Kidney (tissue), 14 donors: ENCODE data around the gene NAA40. TPM values are rescaled to one million over a fixed set of nuclear protein-coding genes. Genes with fewer than 3 reads are reported as not detected.

ENCODE experiments used
- DNase-seq, 5 donors: peaks; one replicate each; pipeline ENCODE4 v3.0.0-alpha.2; 2013 to 2020
- FAIRE-seq: peaks from 2 replicates; lab custom pipeline; 2012; peaks lifted over from hg19 to GRCh38; lab: Jason Lieb, UNC
- H3K27ac ChIP-seq, 2 donors: one replicate each; pipeline ENCODE4 v1.7.0; 2013; ENCODE audit warnings: low read depth in 2 of 2, low read length in 2 of 2, inconsistent platforms in 1 of 2
- H3K27me3 ChIP-seq: one replicate; pipeline ENCODE4 v1.7.1; 2013; ENCODE audit warnings: low read length, inconsistent platforms; ENCODE audit not compliant: control insufficient read depth, insufficient read depth
- H3K36me3 ChIP-seq, 3 donors: one replicate each; pipeline versions ENCODE4 v1.7.0 to v1.7.1; 2013; ENCODE audit warnings: low read length in 3 of 3, control low read depth in 1 of 3, inconsistent platforms in 1 of 3; ENCODE audit not compliant: insufficient read depth in 3 of 3, control insufficient read depth in 2 of 3
- H3K4me1 ChIP-seq, 3 donors: one replicate each; pipeline versions ENCODE4 v1.7.0 to v1.7.1; 2013; ENCODE audit warnings: low read length in 3 of 3, inconsistent platforms in 1 of 3, low read depth in 1 of 3; ENCODE audit not compliant: control insufficient read depth in 2 of 3, insufficient read depth in 2 of 3
- H3K4me3 ChIP-seq, 3 donors: one replicate each; pipeline versions ENCODE4 v1.7.0 to v1.8.1; 2013; ENCODE audit warnings: low read length in 3 of 3, control low read depth in 1 of 3, inconsistent platforms in 1 of 3
- H3K9ac ChIP-seq, 3 donors: one replicate each; pipeline versions ENCODE4 v1.7.0 to v1.7.1; 2013; ENCODE audit warnings: low read length in 3 of 3, control low read depth in 1 of 3, inconsistent platforms in 1 of 3
- H3K9me3 ChIP-seq, 3 donors: one replicate each; pipeline versions ENCODE4 v1.7.0 to v1.7.1; 2013; ENCODE audit warnings: low read length in 3 of 3, control low read depth in 1 of 3, inconsistent platforms in 1 of 3; ENCODE audit not compliant: control insufficient read depth in 2 of 3, insufficient read depth in 1 of 3
- CTCF ChIP-seq: IDR thresholded peaks from 3 replicates; pipeline ENCODE4 v1.5.1; 2012; ENCODE audit warnings: mild to moderate bottlenecking, moderate library complexity, borderline replicate concordance; ENCODE audit not compliant: insufficient read depth; ENCODE audit errors: extremely low read depth
- intact Hi-C: fragments of 100-400 bp; cut with DNase I; formaldehyde crosslinking; loops from one replicate; pipeline ENCODE4 v1.11.1; 2022
- polyA plus RNA-seq: library from polyadenylated mRNA; stranded (reverse); fragments of 350-450 nt; fragmentation: Illumina TruSeq; extraction: RNeasy Lipid Tissue Mini Kit (QIAGEN cat#74804); gene quantifications from one replicate; pipeline ENCODE4 v1.2.3, GENCODE V29; 2014; ENCODE audit warnings: low read depth, low replicate concordance; ENCODE audit not compliant: insufficient read depth
- total RNA-seq: library from RNA; stranded (reverse); fragmentation: NEBNext Ultra II Directional; extraction: Animal tissue kit (Norgen Biotek cat#: 25700); gene quantifications from one replicate; pipeline ENCODE4 v1.2.1, GENCODE V29; 2021
- donor health status: control.
- donor health status: control.
- donor health status: control.
- donor health status: control.
- donor health status: control.
- donor health status: DM: yes; HTN: yes; CAD: no.
- donor health status: Normal renal cell carcinoma (clear cell type).

Gene NAA40
- total and polyA plus RNA-seq, 2 donors from 2014 or later, result 11.8 to 27.2 TPM

GRCh38 chr11:64005691-64006090 is 66.9 kb downstream of the NAA40 start:
- Histone ChIP-seq H3K4me1 (peaks cover 0 to 43% (median 8%) of the 10 kb centered on the region in 3 donors), H3K27ac (no peak overlapping the region), H3K36me3 (no peaks in the 10 kb centered on the region), H3K9ac (no peak overlapping the region), H3K4me3 (no peak overlapping the region), H3K27me3 (no peaks in the 10 kb centered on the region), H3K9me3 (no peaks in the 10 kb centered on the region)
- intact Hi-C loops, result no loop called here
- FAIRE-seq (no peak), DNase-seq (peak in 1 of 5 donors; percentile 59)
- TF ChIP-seq CTCF, result no peak

- intact Hi-C loops, result no loop called here
- FAIRE-seq, result no peak
- no peak overlapping the region for H3K9ac ChIP-seq
Measured at GRCh38 chr11:64006398-64006797, 67.6 kb downstream of the NAA40 start.

More at GRCh38 chr11:64006398-64006797, 67.6 kb downstream of the NAA40 start:
- H3K9me3 ChIP-seq, result no peaks in the 10 kb centered on the region
- no peaks in the 10 kb centered on the region for H3K27me3 ChIP-seq
- no peak overlapping the region for H3K4me3 ChIP-seq
- TF ChIP-seq CTCF, result no peak
- no peak overlapping the region for H3K27ac ChIP-seq
- H3K36me3 ChIP-seq, result no peaks in the 10 kb centered on the region
- DNase-seq, result no peak
- peaks cover 0 to 39% (median 8%) of the 10 kb centered on the region in 3 donors for H3K4me1 ChIP-seq

Other genes with a start within 250 kb of the NAA40 start
- gene ZFTA, start 170.2 kb upstream of the NAA40 start, total RNA-seq, result 14.4 TPM
- gene ZFTA, start 170.2 kb upstream of the NAA40 start, polyA plus RNA-seq, result 10.8 TPM
- 10.9 TPM for gene SPINDOC, start 125.5 kb upstream of the NAA40 start, total RNA-seq
- 14.2 TPM for gene SPINDOC, start 125.5 kb upstream of the NAA40 start, polyA plus RNA-seq
- gene MARK2, start 99.9 kb upstream of the NAA40 start, total RNA-seq, result 42.6 TPM
- gene MARK2, start 99.9 kb upstream of the NAA40 start, polyA plus RNA-seq, result 11.7 TPM
- gene RCOR2, start 21.8 kb upstream of the NAA40 start, total RNA-seq, result 0.76 TPM
- 0.86 TPM for gene RCOR2, start 21.8 kb upstream of the NAA40 start, polyA plus RNA-seq
- 320 TPM for gene COX8A, start 35.6 kb downstream of the NAA40 start, total RNA-seq
- gene COX8A, start 35.6 kb downstream of the NAA40 start, polyA plus RNA-seq, result 2,092 TPM
- 69.0 TPM for gene OTUB1, start 47.4 kb downstream of the NAA40 start, total RNA-seq
- 118 TPM for gene OTUB1, start 47.4 kb downstream of the NAA40 start, polyA plus RNA-seq
- gene FLRT1, start 96.9 kb downstream of the NAA40 start, total RNA-seq, result 0.66 TPM
- gene FLRT1, start 96.9 kb downstream of the NAA40 start, polyA plus RNA-seq, result 1.5 TPM
- 27.8 TPM for gene MACROD1, start 227.1 kb downstream of the NAA40 start, total RNA-seq
- gene MACROD1, start 227.1 kb downstream of the NAA40 start, polyA plus RNA-seq, result 176 TPM
- gene STIP1, start 247.2 kb downstream of the NAA40 start, total RNA-seq, result 81.2 TPM
- gene STIP1, start 247.2 kb downstream of the NAA40 start, polyA plus RNA-seq, result 86.0 TPM